ENCODE measurements around the gene PTBP3.

GRCh38 chr9:112382066-112382465 lies 48.6 kb upstream of the PTBP3 start:
- TF ChIP-seq, protein P1, sequence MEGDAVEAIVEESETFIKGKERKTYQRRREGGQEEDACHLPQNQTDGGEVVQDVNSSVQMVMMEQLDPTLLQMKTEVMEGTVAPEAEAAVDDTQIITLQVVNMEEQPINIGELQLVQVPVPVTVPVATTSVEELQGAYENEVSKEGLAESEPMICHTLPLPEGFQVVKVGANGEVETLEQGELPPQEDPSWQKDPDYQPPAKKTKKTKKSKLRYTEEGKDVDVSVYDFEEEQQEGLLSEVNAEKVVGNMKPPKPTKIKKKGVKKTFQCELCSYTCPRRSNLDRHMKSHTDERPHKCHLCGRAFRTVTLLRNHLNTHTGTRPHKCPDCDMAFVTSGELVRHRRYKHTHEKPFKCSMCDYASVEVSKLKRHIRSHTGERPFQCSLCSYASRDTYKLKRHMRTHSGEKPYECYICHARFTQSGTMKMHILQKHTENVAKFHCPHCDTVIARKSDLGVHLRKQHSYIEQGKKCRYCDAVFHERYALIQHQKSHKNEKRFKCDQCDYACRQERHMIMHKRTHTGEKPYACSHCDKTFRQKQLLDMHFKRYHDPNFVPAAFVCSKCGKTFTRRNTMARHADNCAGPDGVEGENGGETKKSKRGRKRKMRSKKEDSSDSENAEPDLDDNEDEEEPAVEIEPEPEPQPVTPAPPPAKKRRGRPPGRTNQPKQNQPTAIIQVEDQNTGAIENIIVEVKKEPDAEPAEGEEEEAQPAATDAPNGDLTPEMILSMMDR (conservative IDR thresholded peaks at IDR 0.05): no peak
- TF ChIP-seq EZH2 (IDR thresholded peaks at IDR 0.05; ENCODE audit: low read depth): no peak
